ENCODE measurements around the gene ZDHHC1.
"Not testable (repeated sequence)": the region's sequence is repeated elsewhere in the genome, so short reads cannot be mapped to it uniquely, and the experiment has no call there.

The ZDHHC1 gene

DNA sequence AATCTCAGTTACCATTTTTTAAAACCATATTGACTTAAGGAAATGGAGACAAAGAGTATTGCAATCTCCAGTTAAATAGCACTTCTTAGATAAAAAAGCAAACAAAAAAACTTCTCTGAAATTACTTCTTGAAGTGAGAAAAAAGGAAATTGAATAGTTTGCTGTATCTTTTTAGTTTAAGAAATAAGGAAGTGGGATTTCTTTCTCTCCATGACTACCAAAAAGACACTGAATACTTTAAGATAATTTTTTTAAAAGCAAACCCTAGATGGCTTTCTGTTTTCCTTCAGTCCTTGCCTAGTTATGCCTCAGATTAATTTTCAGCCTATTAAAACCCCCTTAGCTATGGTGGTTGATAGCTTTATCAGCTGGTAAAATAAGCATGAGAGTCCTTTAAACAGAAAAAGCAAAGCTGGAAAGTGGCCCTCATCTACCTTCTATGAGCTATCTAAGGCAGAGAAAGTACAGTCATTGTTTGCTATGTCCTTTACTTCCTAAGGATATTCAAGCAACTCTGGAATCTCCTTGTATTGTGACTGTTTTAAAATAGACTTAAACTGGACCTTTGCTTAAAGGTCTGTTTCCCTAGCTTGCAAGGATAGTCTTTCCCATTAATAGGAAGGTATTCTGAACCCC lies 51.6 kb downstream of the ZDHHC1 start (continued):
- TF ChIP-seq TCF4 (CRISPR knock-in tag; IDR thresholded peaks at IDR 0.05; ENCODE audit: borderline replicate concordance) = no peak

DNA sequence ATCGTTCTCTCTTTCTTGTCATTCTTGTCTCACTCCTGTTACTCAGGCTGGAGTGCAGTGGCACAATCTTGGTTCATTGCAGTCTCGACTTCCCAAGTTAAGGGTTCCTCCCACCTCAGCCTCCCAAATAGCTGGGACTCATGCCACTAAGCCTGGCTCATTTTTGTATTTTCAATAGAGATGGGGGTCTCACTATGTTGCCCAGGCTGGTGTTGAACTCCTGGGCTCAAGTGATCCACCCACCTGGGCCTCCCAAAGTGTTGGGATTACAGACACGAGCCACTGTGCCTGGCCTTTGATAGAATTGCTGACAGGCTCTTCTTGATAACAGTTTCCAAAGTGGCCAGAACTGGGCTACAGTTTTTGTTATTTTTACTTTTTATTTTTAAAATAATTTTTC lies 55.2 kb downstream of the ZDHHC1 start:
- TF ChIP-seq ZNF70 (CRISPR knock-in tag; IDR thresholded peaks at IDR 0.05) (no peak), TOX (CRISPR knock-in tag; IDR thresholded peaks at IDR 0.05; ENCODE audit: borderline replicate concordance) (no peak), OSR1 (CRISPR knock-in tag; IDR thresholded peaks at IDR 0.05) (no peak), ESRRG (CRISPR knock-in tag; IDR thresholded peaks at IDR 0.05) (no peak), PPARA (CRISPR knock-in tag; IDR thresholded peaks at IDR 0.05; ENCODE audit: borderline replicate concordance) (no peak), ZNF8 (CRISPR knock-in tag; IDR thresholded peaks at IDR 0.05) (no peak), ZC3H10 (CRISPR knock-in tag; IDR thresholded peaks at IDR 0.05) (no peak), ISL1 (CRISPR knock-in tag; IDR thresholded peaks at IDR 0.05) (no peak), GLIS3 (CRISPR knock-in tag; IDR thresholded peaks at IDR 0.05) (no peak), ARNTL (CRISPR knock-in tag; IDR thresholded peaks at IDR 0.05; ENCODE audit: borderline replicate concordance, low read depth) (no peak), CSDC2 (CRISPR knock-in tag; IDR thresholded peaks at IDR 0.05) (no peak), SNAI2 (CRISPR knock-in tag; IDR thresholded peaks at IDR 0.05) (no peak)
- TF ChIP-seq, protein P1, sequence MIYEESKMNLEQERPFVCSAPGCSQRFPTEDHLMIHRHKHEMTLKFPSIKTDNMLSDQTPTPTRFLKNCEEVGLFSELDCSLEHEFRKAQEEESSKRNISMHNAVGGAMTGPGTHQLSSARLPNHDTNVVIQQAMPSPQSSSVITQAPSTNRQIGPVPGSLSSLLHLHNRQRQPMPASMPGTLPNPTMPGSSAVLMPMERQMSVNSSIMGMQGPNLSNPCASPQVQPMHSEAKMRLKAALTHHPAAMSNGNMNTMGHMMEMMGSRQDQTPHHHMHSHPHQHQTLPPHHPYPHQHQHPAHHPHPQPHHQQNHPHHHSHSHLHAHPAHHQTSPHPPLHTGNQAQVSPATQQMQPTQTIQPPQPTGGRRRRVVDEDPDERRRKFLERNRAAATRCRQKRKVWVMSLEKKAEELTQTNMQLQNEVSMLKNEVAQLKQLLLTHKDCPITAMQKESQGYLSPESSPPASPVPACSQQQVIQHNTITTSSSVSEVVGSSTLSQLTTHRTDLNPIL (CRISPR knock-in tag; IDR thresholded peaks at IDR 0.05; ENCODE audit: low read depth) = no peak
- TF ChIP-seq, protein P2, sequence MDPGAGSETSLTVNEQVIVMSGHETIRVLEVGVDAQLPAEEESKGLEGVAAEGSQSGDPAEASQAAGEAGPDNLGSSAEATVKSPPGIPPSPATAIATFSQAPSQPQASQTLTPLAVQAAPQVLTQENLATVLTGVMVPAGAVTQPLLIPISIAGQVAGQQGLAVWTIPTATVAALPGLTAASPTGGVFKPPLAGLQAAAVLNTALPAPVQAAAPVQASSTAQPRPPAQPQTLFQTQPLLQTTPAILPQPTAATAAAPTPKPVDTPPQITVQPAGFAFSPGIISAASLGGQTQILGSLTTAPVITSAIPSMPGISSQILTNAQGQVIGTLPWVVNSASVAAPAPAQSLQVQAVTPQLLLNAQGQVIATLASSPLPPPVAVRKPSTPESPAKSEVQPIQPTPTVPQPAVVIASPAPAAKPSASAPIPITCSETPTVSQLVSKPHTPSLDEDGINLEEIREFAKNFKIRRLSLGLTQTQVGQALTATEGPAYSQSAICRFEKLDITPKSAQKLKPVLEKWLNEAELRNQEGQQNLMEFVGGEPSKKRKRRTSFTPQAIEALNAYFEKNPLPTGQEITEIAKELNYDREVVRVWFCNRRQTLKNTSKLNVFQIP (CRISPR knock-in tag; IDR thresholded peaks at IDR 0.05; ENCODE audit: borderline replicate concordance, low read depth) = no peak
- TF ChIP-seq, protein P3, sequence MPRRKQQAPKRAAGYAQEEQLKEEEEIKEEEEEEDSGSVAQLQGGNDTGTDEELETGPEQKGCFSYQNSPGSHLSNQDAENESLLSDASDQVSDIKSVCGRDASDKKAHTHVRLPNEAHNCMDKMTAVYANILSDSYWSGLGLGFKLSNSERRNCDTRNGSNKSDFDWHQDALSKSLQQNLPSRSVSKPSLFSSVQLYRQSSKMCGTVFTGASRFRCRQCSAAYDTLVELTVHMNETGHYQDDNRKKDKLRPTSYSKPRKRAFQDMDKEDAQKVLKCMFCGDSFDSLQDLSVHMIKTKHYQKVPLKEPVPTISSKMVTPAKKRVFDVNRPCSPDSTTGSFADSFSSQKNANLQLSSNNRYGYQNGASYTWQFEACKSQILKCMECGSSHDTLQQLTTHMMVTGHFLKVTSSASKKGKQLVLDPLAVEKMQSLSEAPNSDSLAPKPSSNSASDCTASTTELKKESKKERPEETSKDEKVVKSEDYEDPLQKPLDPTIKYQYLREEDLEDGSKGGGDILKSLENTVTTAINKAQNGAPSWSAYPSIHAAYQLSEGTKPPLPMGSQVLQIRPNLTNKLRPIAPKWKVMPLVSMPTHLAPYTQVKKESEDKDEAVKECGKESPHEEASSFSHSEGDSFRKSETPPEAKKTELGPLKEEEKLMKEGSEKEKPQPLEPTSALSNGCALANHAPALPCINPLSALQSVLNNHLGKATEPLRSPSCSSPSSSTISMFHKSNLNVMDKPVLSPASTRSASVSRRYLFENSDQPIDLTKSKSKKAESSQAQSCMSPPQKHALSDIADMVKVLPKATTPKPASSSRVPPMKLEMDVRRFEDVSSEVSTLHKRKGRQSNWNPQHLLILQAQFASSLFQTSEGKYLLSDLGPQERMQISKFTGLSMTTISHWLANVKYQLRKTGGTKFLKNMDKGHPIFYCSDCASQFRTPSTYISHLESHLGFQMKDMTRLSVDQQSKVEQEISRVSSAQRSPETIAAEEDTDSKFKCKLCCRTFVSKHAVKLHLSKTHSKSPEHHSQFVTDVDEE (CRISPR knock-in tag; IDR thresholded peaks at IDR 0.05) = no peak
- no peak for ATAC-seq

DNA sequence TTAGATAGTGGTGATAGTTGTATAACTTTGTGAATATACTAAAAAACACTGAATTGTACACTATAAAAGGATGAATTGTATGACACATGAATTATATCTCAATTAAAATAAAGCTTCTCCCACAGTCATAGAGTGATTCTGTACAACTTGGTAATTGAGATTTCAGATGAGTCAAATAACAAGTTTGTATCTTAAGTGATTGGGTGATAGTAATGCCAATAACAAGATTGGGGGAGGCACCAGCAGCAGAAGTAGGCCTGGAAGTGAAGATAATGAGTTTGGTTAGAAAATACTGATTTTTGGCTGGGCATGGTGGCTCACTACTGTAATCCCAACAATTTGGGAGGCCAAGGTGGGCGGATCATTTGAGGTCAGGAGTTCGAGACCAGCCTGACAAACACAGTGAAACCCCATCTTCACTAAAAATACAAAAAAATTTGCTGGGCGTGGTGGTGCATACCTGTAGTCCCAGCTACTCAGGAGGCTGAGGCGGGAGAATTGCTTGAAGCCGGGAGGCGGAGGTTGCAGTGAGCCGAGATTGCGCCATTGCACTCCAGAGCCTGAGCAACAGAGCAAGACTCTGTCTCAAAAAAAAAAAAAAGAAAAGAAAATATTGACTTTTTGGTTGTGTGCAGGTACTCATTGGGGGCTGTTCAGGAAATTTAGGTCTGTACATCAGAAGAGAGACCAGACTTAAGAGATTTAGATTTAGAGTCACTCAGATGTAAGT lies 56.6 kb downstream of the ZDHHC1 start:
- ATAC-seq = not testable (repeated sequence)

DNA sequence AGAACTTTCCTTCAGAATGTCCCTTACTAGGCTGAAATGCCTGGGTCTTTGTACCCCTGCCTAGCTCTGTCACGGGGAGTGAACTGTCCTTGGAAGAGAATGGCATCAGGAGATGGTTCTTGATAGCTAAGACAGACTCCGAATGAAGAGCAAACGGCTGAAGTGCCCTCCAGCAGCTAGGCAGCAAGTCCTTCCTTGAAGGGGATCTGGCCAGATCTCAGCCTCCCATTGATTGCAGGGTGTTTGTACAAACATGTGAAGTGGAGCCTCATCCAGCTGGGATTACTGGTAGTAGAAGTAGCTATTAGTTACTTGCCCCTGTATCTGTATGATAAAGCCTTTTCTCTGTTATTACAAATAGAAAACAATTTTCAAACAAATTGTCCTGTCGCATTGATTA lies 58.7 kb downstream of the ZDHHC1 start:
- ATAC-seq = no peak

More for the DNA sequence above, 58.7 kb downstream of the ZDHHC1 start:
- TF ChIP-seq SNAI2 (CRISPR knock-in tag; IDR thresholded peaks at IDR 0.05) (no peak), ZNF8 (CRISPR knock-in tag; IDR thresholded peaks at IDR 0.05) (no peak), GLIS3 (CRISPR knock-in tag; IDR thresholded peaks at IDR 0.05) (no peak)
- TF ChIP-seq, protein P3 (CRISPR knock-in tag; IDR thresholded peaks at IDR 0.05) = no peak

All from SK-N-SH treated with all-trans-retinoic acid at 6 μM for 48 hours (cell line).